ENCODE data around the gene KPNA3.

The KPNA3 gene, protein sequence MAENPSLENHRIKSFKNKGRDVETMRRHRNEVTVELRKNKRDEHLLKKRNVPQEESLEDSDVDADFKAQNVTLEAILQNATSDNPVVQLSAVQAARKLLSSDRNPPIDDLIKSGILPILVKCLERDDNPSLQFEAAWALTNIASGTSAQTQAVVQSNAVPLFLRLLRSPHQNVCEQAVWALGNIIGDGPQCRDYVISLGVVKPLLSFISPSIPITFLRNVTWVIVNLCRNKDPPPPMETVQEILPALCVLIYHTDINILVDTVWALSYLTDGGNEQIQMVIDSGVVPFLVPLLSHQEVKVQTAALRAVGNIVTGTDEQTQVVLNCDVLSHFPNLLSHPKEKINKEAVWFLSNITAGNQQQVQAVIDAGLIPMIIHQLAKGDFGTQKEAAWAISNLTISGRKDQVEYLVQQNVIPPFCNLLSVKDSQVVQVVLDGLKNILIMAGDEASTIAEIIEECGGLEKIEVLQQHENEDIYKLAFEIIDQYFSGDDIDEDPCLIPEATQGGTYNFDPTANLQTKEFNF

DNA sequence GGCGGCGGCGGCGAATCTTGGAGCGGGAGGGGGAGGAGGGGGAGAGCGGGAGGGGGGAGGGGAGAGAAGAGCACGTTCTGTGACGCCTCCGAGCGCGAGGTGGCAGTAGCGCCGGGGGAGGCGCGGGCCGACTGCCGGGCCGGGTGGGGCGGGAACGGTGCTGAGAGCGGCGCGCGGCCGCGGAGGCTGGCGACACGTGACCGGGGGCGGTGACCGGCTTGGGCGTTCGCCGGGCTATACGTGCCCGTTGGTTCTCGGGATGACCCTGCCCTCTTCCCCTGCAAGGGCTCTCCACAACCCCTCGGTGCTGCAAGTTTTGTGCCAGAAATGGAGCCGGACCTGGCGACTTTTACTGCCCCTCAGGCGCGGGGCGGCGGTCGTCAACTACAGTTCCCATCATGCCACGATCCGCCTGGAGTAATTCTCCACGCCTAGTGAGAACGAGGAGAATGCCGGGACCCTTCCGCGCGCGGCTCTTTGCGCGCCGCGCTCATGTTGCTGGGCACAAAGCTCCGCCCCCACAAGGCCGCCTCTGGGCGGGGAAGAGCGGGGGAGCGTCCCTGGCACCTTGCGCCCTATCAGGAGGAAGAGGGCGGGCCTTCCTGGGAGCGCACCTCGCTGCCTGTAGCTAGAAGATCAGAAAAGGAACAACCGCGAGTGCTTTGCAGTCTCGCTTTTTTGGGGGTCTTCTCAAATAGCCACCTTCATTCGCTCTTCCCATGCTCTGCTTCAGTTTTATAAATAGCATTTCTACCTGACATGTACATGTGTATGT lies at the start of gene KPNA3:
KPNA3 (minus strand) TSS at position 133 of the 775 bp plus-strand sequence. CDS start 176 bp downstream, outside the sequence.
- ATAC-seq, result peak; percentile 96
- TF ChIP-seq, protein P1, sequence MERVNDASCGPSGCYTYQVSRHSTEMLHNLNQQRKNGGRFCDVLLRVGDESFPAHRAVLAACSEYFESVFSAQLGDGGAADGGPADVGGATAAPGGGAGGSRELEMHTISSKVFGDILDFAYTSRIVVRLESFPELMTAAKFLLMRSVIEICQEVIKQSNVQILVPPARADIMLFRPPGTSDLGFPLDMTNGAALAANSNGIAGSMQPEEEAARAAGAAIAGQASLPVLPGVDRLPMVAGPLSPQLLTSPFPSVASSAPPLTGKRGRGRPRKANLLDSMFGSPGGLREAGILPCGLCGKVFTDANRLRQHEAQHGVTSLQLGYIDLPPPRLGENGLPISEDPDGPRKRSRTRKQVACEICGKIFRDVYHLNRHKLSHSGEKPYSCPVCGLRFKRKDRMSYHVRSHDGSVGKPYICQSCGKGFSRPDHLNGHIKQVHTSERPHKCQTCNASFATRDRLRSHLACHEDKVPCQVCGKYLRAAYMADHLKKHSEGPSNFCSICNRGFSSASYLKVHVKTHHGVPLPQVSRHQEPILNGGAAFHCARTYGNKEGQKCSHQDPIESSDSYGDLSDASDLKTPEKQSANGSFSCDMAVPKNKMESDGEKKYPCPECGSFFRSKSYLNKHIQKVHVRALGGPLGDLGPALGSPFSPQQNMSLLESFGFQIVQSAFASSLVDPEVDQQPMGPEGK (CRISPR knock-in tag; IDR thresholded peaks at IDR 0.05; ENCODE audit: borderline replicate concordance), result 0 out of 2 replicates have a peak, but pooled peaks have one; percentile 31
- TF ChIP-seq GLIS3 (CRISPR knock-in tag; IDR thresholded peaks at IDR 0.05) (no peak), ZNF565 (CRISPR knock-in tag; conservative IDR thresholded peaks at IDR 0.05; ENCODE audit: low read depth) (no peak)
- TF ChIP-seq, protein P2, sequence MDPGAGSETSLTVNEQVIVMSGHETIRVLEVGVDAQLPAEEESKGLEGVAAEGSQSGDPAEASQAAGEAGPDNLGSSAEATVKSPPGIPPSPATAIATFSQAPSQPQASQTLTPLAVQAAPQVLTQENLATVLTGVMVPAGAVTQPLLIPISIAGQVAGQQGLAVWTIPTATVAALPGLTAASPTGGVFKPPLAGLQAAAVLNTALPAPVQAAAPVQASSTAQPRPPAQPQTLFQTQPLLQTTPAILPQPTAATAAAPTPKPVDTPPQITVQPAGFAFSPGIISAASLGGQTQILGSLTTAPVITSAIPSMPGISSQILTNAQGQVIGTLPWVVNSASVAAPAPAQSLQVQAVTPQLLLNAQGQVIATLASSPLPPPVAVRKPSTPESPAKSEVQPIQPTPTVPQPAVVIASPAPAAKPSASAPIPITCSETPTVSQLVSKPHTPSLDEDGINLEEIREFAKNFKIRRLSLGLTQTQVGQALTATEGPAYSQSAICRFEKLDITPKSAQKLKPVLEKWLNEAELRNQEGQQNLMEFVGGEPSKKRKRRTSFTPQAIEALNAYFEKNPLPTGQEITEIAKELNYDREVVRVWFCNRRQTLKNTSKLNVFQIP (CRISPR knock-in tag; IDR thresholded peaks at IDR 0.05; ENCODE audit: borderline replicate concordance, low read depth), result 0 out of 2 replicates have a peak, but pooled peaks have one; percentile 9
- TF ChIP-seq, protein P3, sequence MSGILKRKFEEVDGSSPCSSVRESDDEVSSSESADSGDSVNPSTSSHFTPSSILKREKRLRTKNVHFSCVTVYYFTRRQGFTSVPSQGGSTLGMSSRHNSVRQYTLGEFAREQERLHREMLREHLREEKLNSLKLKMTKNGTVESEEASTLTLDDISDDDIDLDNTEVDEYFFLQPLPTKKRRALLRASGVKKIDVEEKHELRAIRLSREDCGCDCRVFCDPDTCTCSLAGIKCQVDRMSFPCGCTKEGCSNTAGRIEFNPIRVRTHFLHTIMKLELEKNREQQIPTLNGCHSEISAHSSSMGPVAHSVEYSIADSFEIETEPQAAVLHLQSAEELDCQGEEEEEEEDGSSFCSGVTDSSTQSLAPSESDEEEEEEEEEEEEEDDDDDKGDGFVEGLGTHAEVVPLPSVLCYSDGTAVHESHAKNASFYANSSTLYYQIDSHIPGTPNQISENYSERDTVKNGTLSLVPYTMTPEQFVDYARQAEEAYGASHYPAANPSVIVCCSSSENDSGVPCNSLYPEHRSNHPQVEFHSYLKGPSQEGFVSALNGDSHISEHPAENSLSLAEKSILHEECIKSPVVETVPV (CRISPR knock-in tag; IDR thresholded peaks at IDR 0.05), result no peak

DNA sequence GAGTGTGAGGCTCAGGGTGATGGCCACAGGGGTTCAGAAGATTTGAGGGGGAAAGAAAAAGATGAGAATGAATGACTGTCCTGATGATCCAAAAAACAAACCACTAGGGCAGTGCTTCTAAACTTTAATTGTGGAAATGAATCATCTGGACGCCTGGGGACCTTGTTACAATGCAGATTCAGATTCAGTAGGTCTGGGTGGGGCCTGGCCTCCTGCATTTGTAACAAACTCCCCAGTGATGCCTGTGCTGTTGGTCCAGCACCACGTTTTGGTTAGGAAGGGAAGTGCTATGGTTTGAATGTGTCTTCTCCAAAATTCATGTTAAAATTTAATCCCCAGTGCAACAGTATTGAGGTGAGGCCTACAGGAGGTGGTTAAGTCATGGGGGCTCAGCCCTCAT lies 49.5 kb upstream of the KPNA3 start:
- TF ChIP-seq, protein P3 (CRISPR knock-in tag; IDR thresholded peaks at IDR 0.05), result no peak
- TF ChIP-seq ISL1 (CRISPR knock-in tag; IDR thresholded peaks at IDR 0.05) (no peak), ZC3H10 (CRISPR knock-in tag; IDR thresholded peaks at IDR 0.05) (no peak), ZNF565 (CRISPR knock-in tag; conservative IDR thresholded peaks at IDR 0.05; ENCODE audit: low read depth) (no peak), TCF4 (CRISPR knock-in tag; IDR thresholded peaks at IDR 0.05; ENCODE audit: borderline replicate concordance) (no peak), TOX (CRISPR knock-in tag; IDR thresholded peaks at IDR 0.05; ENCODE audit: borderline replicate concordance) (no peak), SNAI2 (CRISPR knock-in tag; IDR thresholded peaks at IDR 0.05) (no peak), RARB (CRISPR knock-in tag; IDR thresholded peaks at IDR 0.05) (no peak), GLIS3 (CRISPR knock-in tag; IDR thresholded peaks at IDR 0.05) (no peak), ESRRG (CRISPR knock-in tag; IDR thresholded peaks at IDR 0.05) (no peak), ZFP3 (CRISPR knock-in tag; IDR thresholded peaks at IDR 0.05) (no peak), OSR1 (CRISPR knock-in tag; IDR thresholded peaks at IDR 0.05) (no peak)
- TF ChIP-seq, protein P4, sequence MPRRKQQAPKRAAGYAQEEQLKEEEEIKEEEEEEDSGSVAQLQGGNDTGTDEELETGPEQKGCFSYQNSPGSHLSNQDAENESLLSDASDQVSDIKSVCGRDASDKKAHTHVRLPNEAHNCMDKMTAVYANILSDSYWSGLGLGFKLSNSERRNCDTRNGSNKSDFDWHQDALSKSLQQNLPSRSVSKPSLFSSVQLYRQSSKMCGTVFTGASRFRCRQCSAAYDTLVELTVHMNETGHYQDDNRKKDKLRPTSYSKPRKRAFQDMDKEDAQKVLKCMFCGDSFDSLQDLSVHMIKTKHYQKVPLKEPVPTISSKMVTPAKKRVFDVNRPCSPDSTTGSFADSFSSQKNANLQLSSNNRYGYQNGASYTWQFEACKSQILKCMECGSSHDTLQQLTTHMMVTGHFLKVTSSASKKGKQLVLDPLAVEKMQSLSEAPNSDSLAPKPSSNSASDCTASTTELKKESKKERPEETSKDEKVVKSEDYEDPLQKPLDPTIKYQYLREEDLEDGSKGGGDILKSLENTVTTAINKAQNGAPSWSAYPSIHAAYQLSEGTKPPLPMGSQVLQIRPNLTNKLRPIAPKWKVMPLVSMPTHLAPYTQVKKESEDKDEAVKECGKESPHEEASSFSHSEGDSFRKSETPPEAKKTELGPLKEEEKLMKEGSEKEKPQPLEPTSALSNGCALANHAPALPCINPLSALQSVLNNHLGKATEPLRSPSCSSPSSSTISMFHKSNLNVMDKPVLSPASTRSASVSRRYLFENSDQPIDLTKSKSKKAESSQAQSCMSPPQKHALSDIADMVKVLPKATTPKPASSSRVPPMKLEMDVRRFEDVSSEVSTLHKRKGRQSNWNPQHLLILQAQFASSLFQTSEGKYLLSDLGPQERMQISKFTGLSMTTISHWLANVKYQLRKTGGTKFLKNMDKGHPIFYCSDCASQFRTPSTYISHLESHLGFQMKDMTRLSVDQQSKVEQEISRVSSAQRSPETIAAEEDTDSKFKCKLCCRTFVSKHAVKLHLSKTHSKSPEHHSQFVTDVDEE (CRISPR knock-in tag; IDR thresholded peaks at IDR 0.05), result no peak
- TF ChIP-seq, protein P5, sequence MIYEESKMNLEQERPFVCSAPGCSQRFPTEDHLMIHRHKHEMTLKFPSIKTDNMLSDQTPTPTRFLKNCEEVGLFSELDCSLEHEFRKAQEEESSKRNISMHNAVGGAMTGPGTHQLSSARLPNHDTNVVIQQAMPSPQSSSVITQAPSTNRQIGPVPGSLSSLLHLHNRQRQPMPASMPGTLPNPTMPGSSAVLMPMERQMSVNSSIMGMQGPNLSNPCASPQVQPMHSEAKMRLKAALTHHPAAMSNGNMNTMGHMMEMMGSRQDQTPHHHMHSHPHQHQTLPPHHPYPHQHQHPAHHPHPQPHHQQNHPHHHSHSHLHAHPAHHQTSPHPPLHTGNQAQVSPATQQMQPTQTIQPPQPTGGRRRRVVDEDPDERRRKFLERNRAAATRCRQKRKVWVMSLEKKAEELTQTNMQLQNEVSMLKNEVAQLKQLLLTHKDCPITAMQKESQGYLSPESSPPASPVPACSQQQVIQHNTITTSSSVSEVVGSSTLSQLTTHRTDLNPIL (CRISPR knock-in tag; IDR thresholded peaks at IDR 0.05; ENCODE audit: low read depth), result no peak
- no peak for ATAC-seq

Measured in SK-N-SH treated with all-trans-retinoic acid at 6 μM for 48 hours (cell line).